ENCODE measurements around the gene PTPRG.

DNA sequence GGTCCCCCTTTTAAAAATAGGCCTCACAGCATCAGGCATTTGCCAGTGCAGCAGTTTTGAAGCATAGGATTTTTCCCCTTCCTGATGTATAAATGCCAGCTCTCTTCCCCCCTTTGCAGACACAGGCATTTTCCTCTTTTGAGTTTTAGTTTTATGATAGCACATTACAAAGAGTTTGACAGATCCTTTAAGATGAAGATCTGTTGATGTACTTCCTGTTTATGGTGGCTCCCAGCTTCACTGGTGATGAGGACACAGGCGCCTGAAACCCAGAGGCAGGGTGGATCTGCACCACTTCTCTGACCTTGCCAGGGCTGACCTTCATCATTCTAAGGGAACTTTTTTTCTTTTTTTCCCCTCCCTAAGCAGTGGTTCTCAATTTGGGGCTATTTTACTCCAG lies 243.4 kb downstream of the PTPRG start:
- TF ChIP-seq EZH2phosphoT487 (IDR thresholded peaks at IDR 0.05; ENCODE audit: insufficient read depth, low read depth), result no peak
- TF ChIP-seq EZH2 (IDR thresholded peaks at IDR 0.05; ENCODE audit: insufficient read depth, poor library complexity, severe bottlenecking), result no peak

Data from GM23248 (cell line).